Measurements from ENCODE around the gene GYS2.

The GYS2 gene

GRCh38 chr12:21599143-21599999, 5.3 kb downstream of the GYS2 start:
- no peak for TF ChIP-seq TAF1 (IDR thresholded peaks at IDR 0.05; ENCODE audit: borderline replicate concordance, insufficient read depth, low read length)
- TF ChIP-seq POLR2AphosphoS5 (IDR thresholded peaks at IDR 0.05; ENCODE audit: low read depth, low read length) = no peak
- no peak for TF ChIP-seq REST (IDR thresholded peaks at IDR 0.05; ENCODE audit: insufficient read depth in 1 of 2, low read depth in 2 of 2, low read length in 2 of 2)

GRCh38 chr12:21598651-21599050, 6.0 kb downstream of the GYS2 start:
- TF ChIP-seq SIN3A (IDR thresholded peaks at IDR 0.05; ENCODE audit: borderline replicate concordance, insufficient read depth, low read length) = no peak
- TF ChIP-seq POLR2AphosphoS5 (IDR thresholded peaks at IDR 0.05; ENCODE audit: low read depth, low read length) = no peak
- no peak for TF ChIP-seq TAF1 (IDR thresholded peaks at IDR 0.05; ENCODE audit: borderline replicate concordance, insufficient read depth, low read length)
- no peak for TF ChIP-seq FOXP2 (optimal IDR thresholded peaks at IDR 0.05; ENCODE audit: borderline replicate concordance, extremely low read depth, extremely low read length, insufficient read depth)
- TF ChIP-seq REST (IDR thresholded peaks at IDR 0.05; ENCODE audit: insufficient read depth in 1 of 2, low read depth in 2 of 2, low read length in 2 of 2) = no peak

GRCh38 chr12:21585485-21585884, 19.2 kb downstream of the GYS2 start:
- TF ChIP-seq SIN3A (IDR thresholded peaks at IDR 0.05; ENCODE audit: borderline replicate concordance, insufficient read depth, low read length) (no peak), POLR2AphosphoS5 (IDR thresholded peaks at IDR 0.05; ENCODE audit: low read depth, low read length) (no peak), REST (IDR thresholded peaks at IDR 0.05; ENCODE audit: insufficient read depth in 1 of 2, low read depth in 2 of 2, low read length in 2 of 2) (no peak)

GRCh38 chr12:21583587-21583986, 21.1 kb downstream of the GYS2 start:
- TF ChIP-seq REST (IDR thresholded peaks at IDR 0.05; ENCODE audit: insufficient read depth in 1 of 2, low read depth in 2 of 2, low read length in 2 of 2) (no peak), SIN3A (IDR thresholded peaks at IDR 0.05; ENCODE audit: borderline replicate concordance, insufficient read depth, low read length) (no peak), TAF1 (IDR thresholded peaks at IDR 0.05; ENCODE audit: borderline replicate concordance, insufficient read depth, low read length) (no peak), FOXP2 (optimal IDR thresholded peaks at IDR 0.05; ENCODE audit: borderline replicate concordance, extremely low read depth, extremely low read length, insufficient read depth) (no peak), POLR2AphosphoS5 (IDR thresholded peaks at IDR 0.05; ENCODE audit: low read depth, low read length) (no peak)

All from PFSK-1 (cell line).